SK-N-SH (cell line): ENCODE results near the gene SEPHS2. TPM values are rescaled to one million over a fixed set of nuclear protein-coding genes. Genes with fewer than 3 reads are reported as not detected.

ENCODE experiments used
- CTCF ChIA-PET: fragments of 300-600, 350-600 bp; formaldehyde crosslinking; extraction: SDS; loops from one replicate; lab custom pipeline; 2021; lab: Yijun Ruan, JAX
- POLR2A ChIA-PET: fragments of 350-600 bp; sonication (Branson Sonifier 250); formaldehyde crosslinking; extraction: SDS; loops from one replicate; lab custom pipeline; 2020; ENCODE audit warnings: antibody characterized with exemption, inconsistent platforms; lab: Yijun Ruan, JAX
- DNase-seq: peaks from one replicate; pipeline ENCODE4 v3.0.0; 2012
- H2AFZ ChIP-seq: fragments of 200-600 bp; sonication (generic); 2 replicates; pipeline ENCODE4 v1.8.1; 2016; ENCODE audit warnings: antibody characterized with exemption, mild to moderate bottlenecking, low read depth
- H3F3A ChIP-seq: fragments of 200-600 bp; sonication (generic); replicated peaks from 2 replicates; pipeline ENCODE3; 2016; ENCODE audit warnings: antibody characterized with exemption, mild to moderate bottlenecking; ENCODE audit not compliant: insufficient read depth
- H3K27ac ChIP-seq, 2 experiments: fragments of 200-500 bp in 1 of 2; fragments of 200-600 bp in 1 of 2; sonication (Bioruptor generic) in 1 of 2; sonication (generic), shearing (Covaris generic) in 1 of 2; 2 replicates each; pipeline versions ENCODE4 v1.5.1 to v1.6.1; 2014 to 2016; ENCODE audit warnings: low read depth in 2 of 2, inconsistent platforms in 1 of 2, low read length in 1 of 2, mild to moderate bottlenecking in 1 of 2, mixed read lengths in 1 of 2
- H3K27me3 ChIP-seq: fragments of 200-600 bp; sonication (generic), shearing (Covaris generic); 2 replicates; pipeline ENCODE4 v1.6.1; 2016; ENCODE audit warnings: mixed run types; ENCODE audit not compliant: insufficient read depth
- H3K36me3 ChIP-seq, 2 experiments: fragments of 200-500 bp in 1 of 2; fragments of 200-600 bp in 1 of 2; sonication (Bioruptor generic) in 1 of 2; sonication (generic) in 1 of 2; replicated peaks in 1 of 2; 2 replicates each; pipeline versions ENCODE3 to v1.5.1; 2014 to 2016; ENCODE audit warnings: low read length in 1 of 2, mild to moderate bottlenecking in 1 of 2; ENCODE audit not compliant: insufficient read depth in 2 of 2, control insufficient read depth in 1 of 2
- H3K4me1 ChIP-seq, 2 experiments: fragments of 200-500 bp in 1 of 2; fragments of 200-600 bp in 1 of 2; sonication (Bioruptor generic) in 1 of 2; sonication (generic), shearing (Covaris generic) in 1 of 2; 2 replicates each; pipeline versions ENCODE4 v1.5.1 to v1.6.1; 2014 to 2016; ENCODE audit warnings: low read depth in 1 of 2, low read length in 1 of 2, mixed run types in 1 of 2; ENCODE audit not compliant: insufficient read depth in 2 of 2, control insufficient read depth in 1 of 2
- H3K4me2 ChIP-seq: fragments of 200-600 bp; sonication (generic), shearing (Covaris generic); 2 replicates; pipeline ENCODE4 v1.6.1; 2017; ENCODE audit warnings: mixed run types
- H3K4me3 ChIP-seq, 2 experiments: fragments of 200-500 bp in 1 of 2; fragments of 200-600 bp in 1 of 2; sonication (Bioruptor generic) in 1 of 2; sonication (generic), shearing (Covaris generic) in 1 of 2; 2 replicates each; pipeline versions ENCODE4 v1.5.1 to v1.8.1; 2014 to 2016; ENCODE audit warnings: low read depth in 2 of 2, inconsistent platforms in 1 of 2, low read length in 1 of 2, mild to moderate bottlenecking in 1 of 2, mixed read lengths in 1 of 2, moderate library complexity in 1 of 2
- H3K79me2 ChIP-seq: fragments of 200-600 bp; sonication (generic); 2 replicates; pipeline ENCODE4 v1.8.1; 2017; ENCODE audit warnings: mild to moderate bottlenecking; ENCODE audit not compliant: insufficient read depth
- H3K9ac ChIP-seq: fragments of 200-600 bp; sonication (generic); 2 replicates; pipeline ENCODE4 v1.6.1; 2017; ENCODE audit warnings: mixed run types
- H3K9me2 ChIP-seq: fragments of 200-600 bp; sonication (generic); 2 replicates; pipeline ENCODE4 v1.6.1; 2017; ENCODE audit warnings: mixed run types
- H3K9me3 ChIP-seq: fragments of 200-600 bp; sonication (generic); 2 replicates; pipeline ENCODE4 v1.6.1; 2017; ENCODE audit warnings: mixed run types, mild to moderate bottlenecking, moderate library complexity
- H4K20me1 ChIP-seq: fragments of 200-600 bp; sonication (generic); 2 replicates; pipeline ENCODE4 v1.6.1; 2017; ENCODE audit warnings: mild to moderate bottlenecking, mixed run types; ENCODE audit not compliant: insufficient read depth
- CHD2 ChIP-seq: fragments of 150-350 bp; IDR thresholded peaks from 2 replicates; pipeline ENCODE4 v1.6.1; 2018; ENCODE audit warnings: low read length; ENCODE audit not compliant: partially characterized antibody
- EP300 ChIP-seq, 2 experiments: IDR thresholded peaks; 2 replicates each; pipeline versions ENCODE4 v1.4.0 to v1.6.1; 2012; ENCODE audit warnings: borderline replicate concordance in 1 of 2, low read depth in 1 of 2, low read length in 1 of 2
- FOSL2 ChIP-seq: IDR thresholded peaks from 2 replicates; pipeline ENCODE4 v1.4.0; 2012; ENCODE audit warnings: low read depth, mild to moderate bottlenecking, moderate library complexity, borderline replicate concordance
- FOXM1 ChIP-seq: IDR thresholded peaks from 2 replicates; pipeline ENCODE4 v1.4.0; 2012; ENCODE audit warnings: low read depth, mild to moderate bottlenecking
- GABPA ChIP-seq: IDR thresholded peaks from 2 replicates; pipeline ENCODE4 v1.4.0; 2012; ENCODE audit warnings: low read depth, mild to moderate bottlenecking
- GATA2 ChIP-seq: sonication (generic); formaldehyde crosslinking; IDR thresholded peaks from 2 replicates; pipeline ENCODE4 v1.5.0; 2020; ENCODE audit warnings: mild to moderate bottlenecking, missing genetic modification reagents
- IRF3 ChIP-seq: fragments of 150-350 bp; IDR thresholded peaks from 2 replicates; pipeline ENCODE4 v1.6.1; 2016; ENCODE audit warnings: mild to moderate bottlenecking, low read depth, low read length
- MAX ChIP-seq: IDR thresholded peaks from 2 replicates; pipeline ENCODE4 v1.4.0; 2012; ENCODE audit warnings: low read depth
- MEF2A ChIP-seq: IDR thresholded peaks from 2 replicates; pipeline ENCODE4 v1.4.0; 2012; ENCODE audit warnings: low read depth, borderline replicate concordance
- POLR2AphosphoS5 ChIP-seq: IDR thresholded peaks from 2 replicates; pipeline ENCODE4 v1.6.1; 2012; ENCODE audit warnings: low read depth, low read length
- RXRA ChIP-seq: IDR thresholded peaks from 2 replicates; pipeline ENCODE4 v1.4.0; 2012; ENCODE audit warnings: low read depth, mild to moderate bottlenecking, borderline replicate concordance
- SIN3A ChIP-seq: IDR thresholded peaks from 2 replicates; pipeline ENCODE4 v1.6.1; 2012; ENCODE audit warnings: low read depth, mild to moderate bottlenecking, low read length, moderate library complexity, borderline replicate concordance
- TAF1 ChIP-seq: IDR thresholded peaks from 2 replicates; pipeline ENCODE4 v1.6.1; 2012; ENCODE audit warnings: low read depth, mild to moderate bottlenecking, low read length, moderate library complexity, borderline replicate concordance
- TCF12 ChIP-seq: IDR thresholded peaks from 2 replicates; pipeline ENCODE4 v1.4.0; 2012
- USF1 ChIP-seq: IDR thresholded peaks from 2 replicates; pipeline ENCODE4 v1.4.0; 2012; ENCODE audit warnings: low read depth, borderline replicate concordance
- YY1 ChIP-seq: IDR thresholded peaks from 2 replicates; pipeline ENCODE4 v1.4.0; 2012; ENCODE audit warnings: low read depth, mild to moderate bottlenecking
- WGBS: methylation state at CpG from one replicate; pipeline ENCODE4 v1.1.6; 2017; ENCODE audit warnings: low lambda C conversion rate; 5-methylcytosine and 5-hydroxymethylcytosine counted together
- polyA plus RNA-seq, 3 experiments: library from polyadenylated mRNA; depleted of rRNA; stranded (reverse); fragments of >200 nt; gene quantifications; 2 replicates each; pipeline ENCODE4 v1.2.3, GENCODE V29; 2012

The SEPHS2 gene
- polyA plus RNA-seq, 1 of the 3 experiments (the other 2 are of a cell fraction) = 30.8 TPM

GRCh38 chr16:30407804-30408534, 37.7 kb downstream of the SEPHS2 start:
- DNase-seq = no peak
- ChIA-PET POLR2A (interaction anchor here (1.2 to 2.5 kb wide), 7 partner anchors 10 to 53 kb away, joined by 4 to 17 read pairs (median 6); partner anchors contain the start of genes CD2BP2, TBC1D10B and ZNF48), CTCF (interaction anchor here (0.8 to 4.8 kb wide), 10 partner anchors 9 to 54 kb away, joined by 3 to 38 read pairs (median 12); partner anchors contain the start of genes CD2BP2 and ZNF48)
- TF ChIP-seq TCF12 = no peak
- TF ChIP-seq USF1 = no peak
- no peak for TF ChIP-seq TAF1
- TF ChIP-seq GATA2 (CRISPR knock-in tag) = no peak
- no peak for TF ChIP-seq YY1
- no peak for TF ChIP-seq FOSL2
- no peak for TF ChIP-seq MAX
- no peak for TF ChIP-seq CHD2
- TF ChIP-seq POLR2AphosphoS5 = no peak
- TF ChIP-seq IRF3 = no peak
- no peak for TF ChIP-seq FOXM1
- TF ChIP-seq EP300 (IDR thresholded peaks at IDR 0.05; ENCODE audit: borderline replicate concordance in 1 of 2, low read depth in 1 of 2, low read length in 1 of 2) = no peak
- TF ChIP-seq MEF2A = no peak
- TF ChIP-seq RXRA = no peak
- TF ChIP-seq SIN3A = no peak
- no peak for TF ChIP-seq GABPA
- Histone ChIP-seq H3K9me3 (no peaks in the 10 kb centered on the region), H3K4me2 (peak overlapping the region; percentile 97), H3K4me3 (peak overlapping the region; percentile 69 to 99), H4K20me1 (no peaks in the 10 kb centered on the region), H3K36me3 (peaks cover 8 to 12% of the 10 kb centered on the region in 2 experiments), H3K27ac (peak overlapping the region; percentile 73 to 74; a peak in 3 of 4 replicates), H2AFZ (peak overlapping the region; percentile 68; the same call in 1 of the 2 replicates), H3K79me2 (peaks cover 33% of the 10 kb centered on the region), H3K27me3 (no peaks in the 10 kb centered on the region), H3K4me1 (peaks cover 11 to 15% of the 10 kb centered on the region in 2 experiments; a peak in 2 of 4 replicates), H3K9me2 (no peaks in the 10 kb centered on the region), H3F3A (peaks cover 16% of the 10 kb centered on the region), H3K9ac (peak overlapping the region; percentile 93)
- 16% methylated on average over 17 of the region's 19 CpGs for WGBS
